Breast epithelium (tissue), 4 donors: ENCODE results near the gene ADAMTS3. TPM values are rescaled to one million over a fixed set of nuclear protein-coding genes. Genes with fewer than 3 reads are reported as not detected.

Experiments used
- DNase-seq, 2 donors: peaks; one replicate each; pipeline ENCODE4 v3.0.0-alpha.2; 2019; ENCODE audit warnings: low spot score in 2 of 2
- H3K27ac ChIP-seq, 2 donors: fragments of 200-600 bp; sonication (generic) in 1 of 2; one replicate each; pipeline ENCODE4 v1.5.1; 2016 to 2019; ENCODE audit warnings: mild to moderate bottlenecking in 1 of 2
- H3K27me3 ChIP-seq, 2 donors: fragments of 200-600 bp; sonication (generic) in 1 of 2; one replicate each; pipeline versions ENCODE4 v1.5.1 to v1.6.0; 2017 to 2019; ENCODE audit warnings: control low read depth in 1 of 2, mild to moderate bottlenecking in 1 of 2
- H3K36me3 ChIP-seq: fragments of 200-600 bp; one replicate; pipeline ENCODE4 v1.5.1; 2019
- H3K4me1 ChIP-seq, 2 donors: fragments of 200-600 bp; sonication (generic); one replicate each; pipeline ENCODE4 v1.5.1; 2016 to 2019; ENCODE audit warnings: control low read depth in 1 of 2
- H3K4me3 ChIP-seq, 3 donors: fragments of 200-600 bp; sonication (generic); 1 replicate in 2 of 3; 2 replicates in 1 of 3; pipeline ENCODE4 v1.5.1; 2016 to 2019; ENCODE audit warnings: mild to moderate bottlenecking in 3 of 3, moderate library complexity in 2 of 3
- H3K9me3 ChIP-seq, 2 donors: fragments of 200-600 bp; sonication (generic) in 1 of 2; one replicate each; pipeline ENCODE4 v1.5.1; 2016 to 2019; ENCODE audit warnings: control low read depth in 1 of 2
- CTCF ChIP-seq, 3 donors: fragments of 450-650 bp; IDR thresholded peaks; one replicate each; pipeline ENCODE4 v1.5.1; 2016 to 2017; ENCODE audit warnings: antibody characterized with exemption in 3 of 3, mild to moderate bottlenecking in 3 of 3, moderate library complexity in 3 of 3
- POLR2A ChIP-seq: fragments of 450-650 bp; IDR thresholded peaks from one replicate; pipeline ENCODE4 v1.6.1; 2016; ENCODE audit warnings: antibody characterized with exemption, mild to moderate bottlenecking, moderate library complexity
- POLR2AphosphoS5 ChIP-seq, 3 donors: sonication (generic); formaldehyde crosslinking; IDR thresholded peaks; one replicate each; pipeline ENCODE4 v1.6.1; 2017; ENCODE audit warnings: antibody characterized with exemption in 3 of 3
- intact Hi-C: fragments of 100-400 bp; cut with DNase I; formaldehyde crosslinking; loops from one replicate; pipeline ENCODE4 v1.15.1; 2023; ENCODE audit warnings: low total_unique reads
- total RNA-seq, 3 donors: library from RNA; depleted of rRNA; stranded (reverse); fragments of >200 nt; gene quantifications; one replicate each; pipeline ENCODE4 v1.1.0, GENCODE V29; 2016

The ADAMTS3 gene
- total RNA-seq: 1 to 10 TPM; 1.9 to 5.6 (median 2.9) TPM

DNA sequence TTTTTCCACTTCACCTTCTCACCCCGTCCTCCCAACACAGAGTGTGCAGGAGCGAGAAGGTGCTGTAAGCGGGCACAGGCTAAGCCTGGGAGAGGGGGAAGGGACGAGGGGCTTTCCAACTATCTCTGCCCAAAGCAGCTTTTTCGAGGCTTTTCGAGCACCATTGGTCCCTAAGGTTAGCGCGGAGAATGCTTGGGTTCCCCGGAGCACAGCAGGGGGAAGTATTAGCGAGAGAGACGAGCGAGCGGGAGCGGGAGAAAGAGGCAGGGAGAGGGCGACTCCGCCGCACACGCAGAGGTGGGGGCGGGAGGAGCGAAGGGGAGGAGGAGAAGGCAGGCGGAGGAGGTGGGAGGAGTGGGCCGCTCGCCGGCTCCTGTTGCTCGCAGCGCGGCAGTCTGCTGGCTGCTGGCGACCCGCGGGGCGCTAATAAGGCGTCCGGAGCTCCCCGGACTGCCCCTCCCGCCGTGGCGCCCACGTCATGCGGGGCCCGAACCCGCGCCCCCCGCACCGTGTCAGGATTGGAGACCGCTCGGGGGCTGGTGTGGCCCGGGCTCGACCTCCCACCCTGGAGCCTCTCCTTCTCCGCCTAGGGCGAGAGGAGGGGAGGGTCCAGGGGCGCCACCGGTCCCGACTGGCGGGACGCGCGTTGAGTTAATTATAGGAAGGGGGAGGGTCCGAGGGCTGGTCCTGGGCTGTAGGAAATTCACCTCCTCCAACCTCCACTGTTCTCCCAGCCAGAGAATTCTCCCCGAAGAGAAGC, at the start of gene ADAMTS3:
ADAMTS3 (minus strand) TSS at position 263 of the 760 bp plus-strand sequence. CDS start 459 bp downstream, outside the sequence.
- TF ChIP-seq POLR2A (no peak), POLR2AphosphoS5 (IDR thresholded peaks at IDR 0.05) (no peak), CTCF (IDR thresholded peaks at IDR 0.05) (no peak)
- no peaks in the 10 kb centered on the region for H3K36me3 ChIP-seq
- no peaks in the 10 kb centered on the region for H3K4me1 ChIP-seq
- H3K27me3 ChIP-seq: no peaks in the 10 kb centered on the region
- intact Hi-C loops: no loop called here
- peak; percentile 41 to 53 for DNase-seq
- peak within 1 kb of the TSS; percentile 77 to 79 for H3K27ac ChIP-seq
- no peaks in the 10 kb centered on the region for H3K9me3 ChIP-seq
- H3K4me3 ChIP-seq: peak within 1 kb of the TSS; percentile 61 to 80 (median 67)

DNA sequence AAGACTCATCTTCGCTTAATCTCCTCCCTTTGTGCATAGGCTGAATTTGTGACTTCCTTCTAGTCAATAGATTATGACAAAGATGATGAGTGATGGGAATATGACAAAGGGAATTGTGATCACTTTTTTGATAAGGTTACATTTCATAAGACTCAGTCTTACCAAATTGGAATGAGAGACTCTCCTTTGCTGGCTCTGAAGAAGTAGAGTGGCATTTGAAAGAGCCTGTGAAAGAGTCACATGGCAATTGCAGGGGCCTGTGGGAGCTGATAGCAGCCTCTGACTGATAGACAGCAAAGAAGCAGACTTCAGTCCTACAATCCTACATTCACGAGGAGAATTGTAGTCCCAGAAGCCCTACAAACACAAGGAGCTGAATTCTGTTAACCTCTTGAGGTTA, 44.9 kb upstream of the ADAMTS3 start:
- intact Hi-C loops: no loop called here
- DNase-seq: no peak
- no peak overlapping the region for H3K4me3 ChIP-seq
- H3K4me1 ChIP-seq: no peaks in the 10 kb centered on the region
- no peaks in the 10 kb centered on the region for H3K36me3 ChIP-seq
- peaks cover 0 to 5% of the 10 kb centered on the region in 2 donors for H3K9me3 ChIP-seq
- no peaks in the 10 kb centered on the region for H3K27me3 ChIP-seq
- no peak overlapping the region for H3K27ac ChIP-seq
- TF ChIP-seq CTCF (IDR thresholded peaks at IDR 0.05) (no peak), POLR2AphosphoS5 (IDR thresholded peaks at IDR 0.05) (no peak), POLR2A (no peak)

DNA sequence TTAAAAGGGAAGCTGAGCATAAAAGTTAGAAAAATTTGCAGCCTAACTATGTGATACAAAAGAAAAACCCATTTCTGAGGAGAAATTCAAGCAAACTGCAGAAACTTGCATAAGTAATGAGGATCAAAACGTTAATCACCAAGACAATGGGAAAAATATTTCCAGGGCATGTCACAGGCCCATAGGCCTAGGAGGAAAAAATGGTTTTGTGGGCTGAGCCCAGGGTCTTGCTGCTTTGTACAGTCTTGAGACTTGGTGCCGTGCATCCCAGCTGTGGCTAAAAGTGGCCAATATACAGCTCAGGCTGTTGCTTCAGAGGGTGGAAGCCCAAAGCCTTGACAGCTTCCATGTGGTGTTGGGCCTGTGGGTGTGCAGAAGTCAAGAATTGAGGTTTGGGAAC, 37.7 kb upstream of the ADAMTS3 start:
- intact Hi-C loops: no loop called here

DNA sequence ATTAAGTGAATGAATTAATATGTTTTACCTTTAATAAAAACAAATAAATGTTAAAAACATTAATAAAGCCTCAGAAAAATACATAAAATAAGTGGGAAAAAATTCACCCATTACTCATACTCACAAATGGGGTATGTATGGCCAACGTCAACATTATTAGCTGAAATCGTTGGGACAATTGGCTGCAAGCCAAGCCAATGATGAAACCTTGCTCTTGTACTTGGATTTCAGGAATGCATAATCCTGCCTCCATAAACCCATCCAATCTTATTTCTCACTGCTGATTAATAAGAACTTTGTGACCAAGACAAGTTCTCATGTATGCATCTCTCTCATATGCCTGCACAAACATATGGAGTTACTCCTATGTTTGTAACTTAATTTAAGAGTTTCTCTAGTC, 35.3 kb upstream of the ADAMTS3 start:
- Histone ChIP-seq H3K36me3 (no peaks in the 10 kb centered on the region), H3K27ac (no peak overlapping the region), H3K9me3 (peaks cover 0 to 4% of the 10 kb centered on the region in 2 donors), H3K4me1 (no peaks in the 10 kb centered on the region), H3K4me3 (no peak overlapping the region), H3K27me3 (no peaks in the 10 kb centered on the region)
- DNase-seq: peak in 1 of 2 donors; percentile 23
- intact Hi-C loops: no loop called here
- no peak for TF ChIP-seq POLR2AphosphoS5 (IDR thresholded peaks at IDR 0.05)
- no peak for TF ChIP-seq POLR2A
- no peak for TF ChIP-seq CTCF (IDR thresholded peaks at IDR 0.05)

More for the DNA sequence above, 37.7 kb upstream of the ADAMTS3 start:
- no peak for DNase-seq
- no peak overlapping the region for H3K27ac ChIP-seq
- H3K4me1 ChIP-seq: no peaks in the 10 kb centered on the region
- H3K4me3 ChIP-seq: no peak overlapping the region
- peaks cover 0 to 4% of the 10 kb centered on the region in 2 donors for H3K9me3 ChIP-seq
- no peak for TF ChIP-seq CTCF (IDR thresholded peaks at IDR 0.05)
- TF ChIP-seq POLR2A: no peak
- no peak for TF ChIP-seq POLR2AphosphoS5 (IDR thresholded peaks at IDR 0.05)
- H3K36me3 ChIP-seq: no peaks in the 10 kb centered on the region
- no peaks in the 10 kb centered on the region for H3K27me3 ChIP-seq
